PC-3 (cell line): ENCODE measurements around the gene FPR1.

Experiments used
- EZH2 ChIP-seq: fragments of 300-600 bp; sonication (generic); IDR thresholded peaks from one replicate; pipeline ENCODE4 v1.6.1; 2017; ENCODE audit warnings: antibody characterized with exemption, mild to moderate bottlenecking, low read length; ENCODE audit not compliant: unreplicated experiment
- EZH2phosphoT487 ChIP-seq: fragments of 300-600 bp; sonication (generic); IDR thresholded peaks from 2 replicates; pipeline ENCODE4 v1.6.1; 2018; ENCODE audit warnings: mild to moderate bottlenecking, antibody characterized with exemption, low read length, borderline replicate concordance
- TF ChIP-seq, protein P1 (sequence below): fragments of 300-600 bp; sonication (generic); conservative IDR thresholded peaks from 2 replicates; pipeline ENCODE4 v1.5.1; 2017; ENCODE audit warnings: antibody characterized with exemption, low read depth, mild to moderate bottlenecking, low read length

- TF ChIP-seq, protein P1, sequence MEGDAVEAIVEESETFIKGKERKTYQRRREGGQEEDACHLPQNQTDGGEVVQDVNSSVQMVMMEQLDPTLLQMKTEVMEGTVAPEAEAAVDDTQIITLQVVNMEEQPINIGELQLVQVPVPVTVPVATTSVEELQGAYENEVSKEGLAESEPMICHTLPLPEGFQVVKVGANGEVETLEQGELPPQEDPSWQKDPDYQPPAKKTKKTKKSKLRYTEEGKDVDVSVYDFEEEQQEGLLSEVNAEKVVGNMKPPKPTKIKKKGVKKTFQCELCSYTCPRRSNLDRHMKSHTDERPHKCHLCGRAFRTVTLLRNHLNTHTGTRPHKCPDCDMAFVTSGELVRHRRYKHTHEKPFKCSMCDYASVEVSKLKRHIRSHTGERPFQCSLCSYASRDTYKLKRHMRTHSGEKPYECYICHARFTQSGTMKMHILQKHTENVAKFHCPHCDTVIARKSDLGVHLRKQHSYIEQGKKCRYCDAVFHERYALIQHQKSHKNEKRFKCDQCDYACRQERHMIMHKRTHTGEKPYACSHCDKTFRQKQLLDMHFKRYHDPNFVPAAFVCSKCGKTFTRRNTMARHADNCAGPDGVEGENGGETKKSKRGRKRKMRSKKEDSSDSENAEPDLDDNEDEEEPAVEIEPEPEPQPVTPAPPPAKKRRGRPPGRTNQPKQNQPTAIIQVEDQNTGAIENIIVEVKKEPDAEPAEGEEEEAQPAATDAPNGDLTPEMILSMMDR: no peak
- no peak for TF ChIP-seq EZH2
- TF ChIP-seq EZH2phosphoT487: no peak
Measured at GRCh38 chr19:51721905-51722304, 29.8 kb downstream of the FPR1 start.
